HG03159 (cell line): ENCODE measurements around the gene HIPK2.

ENCODE experiments used
- ATAC-seq: cut with Tn5 transposase; IDR thresholded peaks from one replicate; pipeline ENCODE4 v1.9.1; 2021; ENCODE audit warnings: mild to moderate bottlenecking, moderate library complexity; ENCODE audit not compliant: unreplicated experiment

The HIPK2 gene

GRCh38 chr7:139753081-139753692, 24.6 kb downstream of the HIPK2 start:
- no peak for ATAC-seq

- ATAC-seq = no peak
Measured at GRCh38 chr7:139752604-139753003, 25.2 kb downstream of the HIPK2 start.

GRCh38 chr7:139752148-139752547, 25.6 kb downstream of the HIPK2 start:
- no peak for ATAC-seq

GRCh38 chr7:139750459-139751095, 27.2 kb downstream of the HIPK2 start:
- no peak for ATAC-seq

- no peak for ATAC-seq
Measured at GRCh38 chr7:139749545-139749944, 28.3 kb downstream of the HIPK2 start.

GRCh38 chr7:139748941-139749340, 28.9 kb downstream of the HIPK2 start:
- no peak for ATAC-seq

- ATAC-seq = no peak
Measured at GRCh38 chr7:139748373-139748765, 29.4 kb downstream of the HIPK2 start.

- ATAC-seq = no peak
Measured at GRCh38 chr7:139747662-139748372, 30.0 kb downstream of the HIPK2 start.

- no peak for ATAC-seq
Measured at GRCh38 chr7:139746652-139747051, 31.1 kb downstream of the HIPK2 start.

GRCh38 chr7:139745678-139746143, 32.1 kb downstream of the HIPK2 start:
- ATAC-seq = no peak

GRCh38 chr7:139744768-139745677, 32.8 kb downstream of the HIPK2 start:
- no peak for ATAC-seq

GRCh38 chr7:139743967-139744767, 33.6 kb downstream of the HIPK2 start:
- ATAC-seq = no peak

GRCh38 chr7:139743267-139743966, 34.4 kb downstream of the HIPK2 start:
- no peak for ATAC-seq

GRCh38 chr7:139741789-139742344, 35.9 kb downstream of the HIPK2 start:
- no peak for ATAC-seq

- ATAC-seq = no peak
Measured at GRCh38 chr7:139741239-139741638, 36.6 kb downstream of the HIPK2 start.

GRCh38 chr7:139739863-139740597, 37.8 kb downstream of the HIPK2 start:
- ATAC-seq = no peak

GRCh38 chr7:139738772-139739171, 39.0 kb downstream of the HIPK2 start:
- ATAC-seq = no peak

- ATAC-seq = no peak
Measured at GRCh38 chr7:139738101-139738489, 39.7 kb downstream of the HIPK2 start.
